SK-N-SH treated with all-trans-retinoic acid at 6 μM for 48 hours (cell line): ENCODE results near the gene ZBTB47.

Source experiments
- ZC3H10 ChIP-seq: fragments of 250-450 bp; sonication (Bioruptor Pico); IDR thresholded peaks from 2 replicates; pipeline ENCODE4 v1.5.1; 2021; ENCODE audit warnings: mild to moderate bottlenecking, moderate library complexity
- ZFP3 ChIP-seq: fragments of 250-450 bp; sonication (Bioruptor Pico); IDR thresholded peaks from 2 replicates; pipeline ENCODE4 v1.5.0; 2020; ENCODE audit warnings: mild to moderate bottlenecking, moderate library complexity
- TF ChIP-seq, protein P1 (sequence below): fragments of 250-450 bp; sonication (Bioruptor Pico); IDR thresholded peaks from 2 replicates; pipeline ENCODE4 v1.5.0; 2020; ENCODE audit warnings: mild to moderate bottlenecking, moderate library complexity

DNA sequence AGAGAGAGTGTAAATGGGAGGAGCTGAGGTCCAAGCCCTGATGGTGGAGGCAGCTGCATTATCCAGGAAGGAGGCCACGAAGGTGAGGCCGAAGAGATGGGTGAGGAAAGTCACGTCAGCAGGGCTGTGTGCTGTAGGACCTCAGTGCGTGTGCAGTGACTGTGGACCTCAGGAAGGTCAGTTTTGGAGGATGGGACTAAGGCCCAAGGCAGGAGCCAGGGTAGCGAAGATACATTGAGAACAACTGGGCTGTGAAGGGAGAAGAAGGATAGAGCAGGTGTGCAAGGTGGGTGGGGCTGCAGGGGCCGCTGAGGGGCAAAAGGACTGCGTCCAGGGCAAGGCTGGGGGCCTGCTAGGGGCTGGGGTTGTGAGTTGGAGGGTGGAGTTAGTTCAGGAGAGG, 36.7 kb downstream of the ZBTB47 start:
- TF ChIP-seq ZFP3 (CRISPR knock-in tag), result no peak
- no peak for TF ChIP-seq ZC3H10
- TF ChIP-seq, protein P1, sequence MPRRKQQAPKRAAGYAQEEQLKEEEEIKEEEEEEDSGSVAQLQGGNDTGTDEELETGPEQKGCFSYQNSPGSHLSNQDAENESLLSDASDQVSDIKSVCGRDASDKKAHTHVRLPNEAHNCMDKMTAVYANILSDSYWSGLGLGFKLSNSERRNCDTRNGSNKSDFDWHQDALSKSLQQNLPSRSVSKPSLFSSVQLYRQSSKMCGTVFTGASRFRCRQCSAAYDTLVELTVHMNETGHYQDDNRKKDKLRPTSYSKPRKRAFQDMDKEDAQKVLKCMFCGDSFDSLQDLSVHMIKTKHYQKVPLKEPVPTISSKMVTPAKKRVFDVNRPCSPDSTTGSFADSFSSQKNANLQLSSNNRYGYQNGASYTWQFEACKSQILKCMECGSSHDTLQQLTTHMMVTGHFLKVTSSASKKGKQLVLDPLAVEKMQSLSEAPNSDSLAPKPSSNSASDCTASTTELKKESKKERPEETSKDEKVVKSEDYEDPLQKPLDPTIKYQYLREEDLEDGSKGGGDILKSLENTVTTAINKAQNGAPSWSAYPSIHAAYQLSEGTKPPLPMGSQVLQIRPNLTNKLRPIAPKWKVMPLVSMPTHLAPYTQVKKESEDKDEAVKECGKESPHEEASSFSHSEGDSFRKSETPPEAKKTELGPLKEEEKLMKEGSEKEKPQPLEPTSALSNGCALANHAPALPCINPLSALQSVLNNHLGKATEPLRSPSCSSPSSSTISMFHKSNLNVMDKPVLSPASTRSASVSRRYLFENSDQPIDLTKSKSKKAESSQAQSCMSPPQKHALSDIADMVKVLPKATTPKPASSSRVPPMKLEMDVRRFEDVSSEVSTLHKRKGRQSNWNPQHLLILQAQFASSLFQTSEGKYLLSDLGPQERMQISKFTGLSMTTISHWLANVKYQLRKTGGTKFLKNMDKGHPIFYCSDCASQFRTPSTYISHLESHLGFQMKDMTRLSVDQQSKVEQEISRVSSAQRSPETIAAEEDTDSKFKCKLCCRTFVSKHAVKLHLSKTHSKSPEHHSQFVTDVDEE (CRISPR knock-in tag), result no peak
